WTC11 (cell line): ENCODE results near the gene MACROD2.

Experiments used
- CBFB ChIP-seq: sonication (generic); formaldehyde crosslinking; IDR thresholded peaks from 2 replicates; pipeline ENCODE4 v1.8.1; 2022; ENCODE audit warnings: mild to moderate bottlenecking, low read depth, missing genetic modification reagents
- CTCF ChIP-seq: fragments of 200-600 bp; IDR thresholded peaks from 2 replicates; pipeline ENCODE4 v1.8.0; 2022; ENCODE audit warnings: antibody characterized with exemption
- E2F4 ChIP-seq: sonication (generic); formaldehyde crosslinking; IDR thresholded peaks from 2 replicates; pipeline ENCODE4 v1.8.1; 2022; ENCODE audit warnings: low read depth, mild to moderate bottlenecking, moderate library complexity, missing genetic modification reagents, borderline replicate concordance

DNA sequence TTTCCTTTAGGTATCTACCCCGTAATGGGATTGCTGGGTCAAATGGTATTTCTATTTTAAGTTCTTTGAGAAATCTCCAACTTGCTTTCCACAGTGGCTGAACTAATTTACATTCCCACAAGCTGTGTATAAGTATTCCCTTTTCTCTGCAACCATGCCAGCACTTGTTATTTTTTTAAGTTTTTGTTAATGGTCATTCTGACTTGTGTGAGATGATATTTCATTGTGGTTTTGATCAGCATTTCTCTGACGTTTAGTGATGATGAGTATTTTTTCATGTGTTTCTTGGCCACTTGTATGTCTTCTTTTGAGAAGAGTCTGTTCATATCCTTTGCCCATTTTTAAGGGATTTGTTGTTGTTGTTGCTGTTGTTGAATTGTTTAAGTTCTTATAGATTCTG, 1706.8 kb downstream of the MACROD2 start:
- TF ChIP-seq CTCF (no peak), CBFB (no peak), E2F4 (no peak)
